HEK293 (cell line): Measurements from ENCODE around the gene ZKSCAN8.
A peak's percentile ranks its signal among the peaks of the same experiment; 100 is the strongest.

Source experiments
- CTCF ChIA-PET: fragments of 350-600 bp; formaldehyde crosslinking; extraction: SDS; loops from one replicate; lab custom pipeline; 2021; ENCODE audit warnings: antibody characterized with exemption; lab: Yijun Ruan, JAX
- POLR2A ChIA-PET: fragments of 300-600 bp; formaldehyde crosslinking; extraction: SDS; loops from one replicate; lab custom pipeline; 2020; ENCODE audit warnings: antibody characterized with exemption, inconsistent platforms; lab: Yijun Ruan, JAX
- H3K27ac ChIP-seq: fragments of 200-500 bp; sonication (Bioruptor generic); 2 replicates; pipeline ENCODE4 v1.5.1; 2014; ENCODE audit warnings: low read depth, low read length, control low read depth, inconsistent platforms; ENCODE audit errors: extremely low read depth
- H3K36me3 ChIP-seq, 2 experiments: fragments of 200-500 bp in 1 of 2; sonication (Bioruptor generic) in 1 of 2; 1 replicate in 1 of 2; 2 replicates in 1 of 2; pipeline ENCODE4 v1.5.1; 2014 to 2017; ENCODE audit warnings: inconsistent platforms in 2 of 2, low read length in 2 of 2; ENCODE audit not compliant: control insufficient read depth in 2 of 2, insufficient read depth in 1 of 2
- H3K4me1 ChIP-seq: fragments of 200-500 bp; sonication (Bioruptor generic); 2 replicates; pipeline ENCODE4 v1.5.1; 2014; ENCODE audit warnings: mild to moderate bottlenecking, low read length, inconsistent platforms; ENCODE audit not compliant: control insufficient read depth, insufficient read depth
- H3K4me3 ChIP-seq: 2 replicates; pipeline ENCODE4 v1.5.1; 2011; ENCODE audit warnings: low read depth, mild to moderate bottlenecking, control low read depth, low read length, moderate library complexity
- H3K9me3 ChIP-seq: fragments of 200-500 bp; sonication (Bioruptor generic); 2 replicates; pipeline ENCODE4 v1.5.1; 2014; ENCODE audit warnings: low read depth, low read length, inconsistent platforms; ENCODE audit not compliant: control insufficient read depth, insufficient read depth
- FEZF1 ChIP-seq: fragments of 450-650 bp; formaldehyde crosslinking; IDR thresholded peaks from 2 replicates; pipeline ENCODE4 v1.5.1; 2016; ENCODE audit warnings: missing biosample characterization, missing genetic modification characterization
- GLIS2 ChIP-seq: fragments of 450-650 bp; formaldehyde crosslinking; IDR thresholded peaks from 2 replicates; pipeline ENCODE4 v1.5.1; 2016; ENCODE audit warnings: missing biosample characterization, missing genetic modification characterization
- KLF8 ChIP-seq: fragments of 450-650 bp; formaldehyde crosslinking; IDR thresholded peaks from 2 replicates; pipeline ENCODE4 v1.5.1; 2016; ENCODE audit warnings: missing biosample characterization, missing genetic modification characterization
- MZF1 ChIP-seq: fragments of 450-650 bp; formaldehyde crosslinking; IDR thresholded peaks from 2 replicates; pipeline ENCODE4 v1.5.1; 2017; ENCODE audit warnings: missing biosample characterization, missing genetic modification characterization, borderline replicate concordance
- RBAK ChIP-seq: fragments of 450-650 bp; formaldehyde crosslinking; IDR thresholded peaks from 2 replicates; pipeline ENCODE4 v1.5.1; 2016; ENCODE audit warnings: missing biosample characterization, missing genetic modification characterization
- WT1 ChIP-seq: fragments of 450-650 bp; formaldehyde crosslinking; IDR thresholded peaks from 2 replicates; pipeline ENCODE4 v1.5.1; 2016; ENCODE audit warnings: missing biosample characterization, missing genetic modification characterization
- ZEB2 ChIP-seq: fragments of 450-650 bp; formaldehyde crosslinking; IDR thresholded peaks from 2 replicates; pipeline ENCODE4 v1.5.1; 2016; ENCODE audit warnings: missing biosample characterization, missing genetic modification characterization
- ZIC2 ChIP-seq: fragments of 450-650 bp; formaldehyde crosslinking; IDR thresholded peaks from 2 replicates; pipeline ENCODE4 v1.5.1; 2016; ENCODE audit warnings: missing biosample characterization, missing genetic modification characterization
- ZNF138 ChIP-seq: fragments of 450-650 bp; formaldehyde crosslinking; IDR thresholded peaks from 2 replicates; pipeline ENCODE4 v1.5.1; 2016; ENCODE audit warnings: missing biosample characterization, missing genetic modification characterization, borderline replicate concordance
- ZNF146 ChIP-seq: fragments of 450-650 bp; formaldehyde crosslinking; IDR thresholded peaks from 2 replicates; pipeline ENCODE4 v1.5.1; 2016; ENCODE audit warnings: missing biosample characterization, missing genetic modification characterization
- ZNF19 ChIP-seq: fragments of 450-650 bp; formaldehyde crosslinking; IDR thresholded peaks from 2 replicates; pipeline ENCODE4; 2016; ENCODE audit warnings: missing biosample characterization, missing genetic modification characterization, low read depth
- ZNF2 ChIP-seq: fragments of 450-650 bp; formaldehyde crosslinking; IDR thresholded peaks from 2 replicates; pipeline ENCODE4 v1.5.1; 2016; ENCODE audit warnings: missing biosample characterization, missing genetic modification characterization
- ZNF335 ChIP-seq: fragments of 450-650 bp; formaldehyde crosslinking; conservative IDR thresholded peaks from 2 replicates; pipeline ENCODE4 v1.5.1; 2016; ENCODE audit warnings: missing biosample characterization, missing genetic modification characterization
- ZNF629 ChIP-seq: fragments of 450-650 bp; formaldehyde crosslinking; IDR thresholded peaks from 2 replicates; pipeline ENCODE4 v1.5.1; 2017; ENCODE audit warnings: missing biosample characterization, missing genetic modification characterization
- ZNF76 ChIP-seq: fragments of 450-650 bp; formaldehyde crosslinking; IDR thresholded peaks from 2 replicates; pipeline ENCODE4; 2016; ENCODE audit warnings: low read depth, missing biosample characterization, missing genetic modification characterization, borderline replicate concordance
- ZNF776 ChIP-seq: fragments of 450-650 bp; formaldehyde crosslinking; IDR thresholded peaks from 2 replicates; pipeline ENCODE4 v1.5.0; 2017; ENCODE audit warnings: missing biosample characterization, missing genetic modification characterization, borderline replicate concordance
- ZNF792 ChIP-seq: fragments of 450-650 bp; formaldehyde crosslinking; IDR thresholded peaks from 2 replicates; pipeline ENCODE4 v1.5.1; 2016; ENCODE audit warnings: missing biosample characterization, missing genetic modification characterization
- ZNF843 ChIP-seq: fragments of 450-650 bp; formaldehyde crosslinking; IDR thresholded peaks from 2 replicates; pipeline ENCODE4 v1.5.1; 2016; ENCODE audit warnings: missing biosample characterization, missing genetic modification characterization
- ZSCAN30 ChIP-seq: fragments of 450-650 bp; IDR thresholded peaks from 2 replicates; pipeline ENCODE4 v1.5.1; 2018; ENCODE audit warnings: missing biosample characterization, mild to moderate bottlenecking, missing genetic modification characterization, moderate library complexity
- ZXDB ChIP-seq: fragments of 450-650 bp; formaldehyde crosslinking; IDR thresholded peaks from 2 replicates; pipeline ENCODE4 v1.5.1; 2016; ENCODE audit warnings: missing biosample characterization, missing genetic modification characterization
- TF ChIP-seq, protein P1 (sequence below): fragments of 450-650 bp; formaldehyde crosslinking; IDR thresholded peaks from 2 replicates; pipeline ENCODE4 v1.5.1; 2016; ENCODE audit warnings: missing biosample characterization, missing genetic modification characterization, low read depth
- TF ChIP-seq, protein P2 (sequence below): fragments of 450-650 bp; formaldehyde crosslinking; IDR thresholded peaks from 2 replicates; pipeline ENCODE4 v1.5.1; 2016; ENCODE audit warnings: missing biosample characterization, missing genetic modification characterization
- TF ChIP-seq, protein P3 (sequence below): fragments of 450-650 bp; formaldehyde crosslinking; IDR thresholded peaks from 2 replicates; pipeline ENCODE4 v1.5.1; 2016; ENCODE audit warnings: missing biosample characterization, missing genetic modification characterization
- TF ChIP-seq, protein P4 (sequence below): fragments of 450-650 bp; formaldehyde crosslinking; IDR thresholded peaks from 2 replicates; pipeline ENCODE4 v1.5.1; 2016; ENCODE audit warnings: missing biosample characterization, missing genetic modification characterization
- TF ChIP-seq, protein P5 (sequence below): fragments of 450-650 bp; formaldehyde crosslinking; IDR thresholded peaks from 2 replicates; pipeline ENCODE4 v1.5.1; 2016; ENCODE audit warnings: missing biosample characterization, missing genetic modification characterization
- TF ChIP-seq, protein P6 (sequence below): IDR thresholded peaks from 2 replicates; pipeline ENCODE4 v1.6.1; 2011; ENCODE audit warnings: mild to moderate bottlenecking, low read depth, low read length, borderline replicate concordance
- TF ChIP-seq, protein P7 (sequence below): fragments of 450-650 bp; formaldehyde crosslinking; IDR thresholded peaks from 2 replicates; pipeline ENCODE4 v1.5.1; 2016; ENCODE audit warnings: missing biosample characterization, missing genetic modification characterization

ZKSCAN8 gene

DNA sequence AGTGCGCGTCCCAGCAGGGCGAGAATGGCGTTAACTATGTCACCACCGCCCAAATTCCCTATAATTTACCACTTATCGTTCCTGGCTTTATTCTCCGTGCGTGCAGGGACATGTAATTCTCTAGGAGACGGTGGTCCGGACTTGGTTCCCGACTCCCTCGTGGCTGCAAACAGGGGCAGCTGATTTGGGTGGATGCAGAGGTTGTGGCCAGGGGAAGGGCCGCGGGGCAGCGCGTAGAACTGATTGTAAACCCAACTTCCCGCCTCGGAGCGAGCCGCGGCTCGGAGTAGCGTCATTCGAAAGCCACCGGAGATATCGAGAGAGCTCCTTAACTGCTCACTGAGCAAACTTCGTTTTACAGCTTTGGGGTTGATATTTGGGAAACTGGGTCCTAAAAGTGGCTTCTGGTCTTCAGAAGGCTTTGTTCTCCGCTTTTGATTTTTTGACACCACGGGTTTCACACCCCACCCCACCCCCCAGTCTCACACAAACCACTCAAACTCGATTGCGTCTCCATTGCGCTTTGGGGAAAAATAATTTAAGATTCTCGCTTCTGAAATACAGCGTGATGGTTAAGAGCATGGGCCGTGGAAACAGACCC lies 65.9 kb downstream of the ZKSCAN8 start (continued):
- TF ChIP-seq, protein P1, sequence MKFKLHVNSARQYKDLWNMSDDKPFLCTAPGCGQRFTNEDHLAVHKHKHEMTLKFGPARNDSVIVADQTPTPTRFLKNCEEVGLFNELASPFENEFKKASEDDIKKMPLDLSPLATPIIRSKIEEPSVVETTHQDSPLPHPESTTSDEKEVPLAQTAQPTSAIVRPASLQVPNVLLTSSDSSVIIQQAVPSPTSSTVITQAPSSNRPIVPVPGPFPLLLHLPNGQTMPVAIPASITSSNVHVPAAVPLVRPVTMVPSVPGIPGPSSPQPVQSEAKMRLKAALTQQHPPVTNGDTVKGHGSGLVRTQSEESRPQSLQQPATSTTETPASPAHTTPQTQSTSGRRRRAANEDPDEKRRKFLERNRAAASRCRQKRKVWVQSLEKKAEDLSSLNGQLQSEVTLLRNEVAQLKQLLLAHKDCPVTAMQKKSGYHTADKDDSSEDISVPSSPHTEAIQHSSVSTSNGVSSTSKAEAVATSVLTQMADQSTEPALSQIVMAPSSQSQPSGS, result peak; percentile 27
- TF ChIP-seq RBAK (tag by site-specific recombination) (no peak), KLF8 (tag by site-specific recombination) (peak; percentile 27; the same call in 1 of the 2 replicates), ZNF776 (no peak), MZF1 (tag by site-specific recombination) (no peak), WT1 (tag by site-specific recombination) (peak; percentile 18; the same call in 1 of the 2 replicates), ZNF629 (tag by site-specific recombination) (peak; percentile 71), ZXDB (tag by site-specific recombination) (0 out of 2 replicates have a peak, but pooled peaks have one; percentile 35), ZNF2 (tag by site-specific recombination) (peak; percentile 45), FEZF1 (tag by site-specific recombination) (no peak), ZNF76 (tag by site-specific recombination) (peak; percentile 30; the same call in 1 of the 2 replicates)
- TF ChIP-seq, protein P2, sequence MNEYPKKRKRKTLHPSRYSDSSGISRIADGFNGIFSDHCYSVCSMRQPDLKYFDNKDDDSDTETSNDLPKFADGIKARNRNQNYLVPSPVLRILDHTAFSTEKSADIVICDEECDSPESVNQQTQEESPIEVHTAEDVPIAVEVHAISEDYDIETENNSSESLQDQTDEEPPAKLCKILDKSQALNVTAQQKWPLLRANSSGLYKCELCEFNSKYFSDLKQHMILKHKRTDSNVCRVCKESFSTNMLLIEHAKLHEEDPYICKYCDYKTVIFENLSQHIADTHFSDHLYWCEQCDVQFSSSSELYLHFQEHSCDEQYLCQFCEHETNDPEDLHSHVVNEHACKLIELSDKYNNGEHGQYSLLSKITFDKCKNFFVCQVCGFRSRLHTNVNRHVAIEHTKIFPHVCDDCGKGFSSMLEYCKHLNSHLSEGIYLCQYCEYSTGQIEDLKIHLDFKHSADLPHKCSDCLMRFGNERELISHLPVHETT (tag by site-specific recombination), result peak; percentile 32; the same call in 1 of the 2 replicates
- TF ChIP-seq, protein P3, sequence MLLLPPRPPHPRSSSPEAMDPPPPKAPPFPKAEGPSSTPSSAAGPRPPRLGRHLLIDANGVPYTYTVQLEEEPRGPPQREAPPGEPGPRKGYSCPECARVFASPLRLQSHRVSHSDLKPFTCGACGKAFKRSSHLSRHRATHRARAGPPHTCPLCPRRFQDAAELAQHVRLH (tag by site-specific recombination), result no peak
- TF ChIP-seq, protein P4, sequence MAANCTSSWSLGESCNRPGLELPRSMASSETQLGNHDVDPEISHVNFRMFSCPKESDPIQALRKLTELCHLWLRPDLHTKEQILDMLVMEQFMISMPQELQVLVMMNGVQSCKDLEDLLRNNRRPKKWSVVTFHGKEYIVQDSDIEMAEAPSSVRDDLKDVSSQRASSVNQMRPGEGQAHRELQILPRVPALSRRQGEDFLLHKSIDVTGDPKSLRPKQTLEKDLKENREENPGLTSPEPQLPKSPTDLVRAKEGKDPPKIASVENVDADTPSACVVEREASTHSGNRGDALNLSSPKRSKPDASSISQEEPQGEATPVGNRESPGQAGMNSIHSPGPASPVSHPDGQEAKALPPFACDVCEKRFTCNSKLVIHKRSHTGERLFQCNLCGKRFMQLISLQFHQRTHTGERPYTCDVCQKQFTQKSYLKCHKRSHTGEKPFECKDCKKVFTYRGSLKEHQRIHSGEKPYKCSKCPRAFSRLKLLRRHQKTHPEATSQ (tag by site-specific recombination), result no peak
- TF ChIP-seq, protein P5, sequence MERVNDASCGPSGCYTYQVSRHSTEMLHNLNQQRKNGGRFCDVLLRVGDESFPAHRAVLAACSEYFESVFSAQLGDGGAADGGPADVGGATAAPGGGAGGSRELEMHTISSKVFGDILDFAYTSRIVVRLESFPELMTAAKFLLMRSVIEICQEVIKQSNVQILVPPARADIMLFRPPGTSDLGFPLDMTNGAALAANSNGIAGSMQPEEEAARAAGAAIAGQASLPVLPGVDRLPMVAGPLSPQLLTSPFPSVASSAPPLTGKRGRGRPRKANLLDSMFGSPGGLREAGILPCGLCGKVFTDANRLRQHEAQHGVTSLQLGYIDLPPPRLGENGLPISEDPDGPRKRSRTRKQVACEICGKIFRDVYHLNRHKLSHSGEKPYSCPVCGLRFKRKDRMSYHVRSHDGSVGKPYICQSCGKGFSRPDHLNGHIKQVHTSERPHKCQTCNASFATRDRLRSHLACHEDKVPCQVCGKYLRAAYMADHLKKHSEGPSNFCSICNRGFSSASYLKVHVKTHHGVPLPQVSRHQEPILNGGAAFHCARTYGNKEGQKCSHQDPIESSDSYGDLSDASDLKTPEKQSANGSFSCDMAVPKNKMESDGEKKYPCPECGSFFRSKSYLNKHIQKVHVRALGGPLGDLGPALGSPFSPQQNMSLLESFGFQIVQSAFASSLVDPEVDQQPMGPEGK (tag by site-specific recombination), result peak; percentile 31

DNA sequence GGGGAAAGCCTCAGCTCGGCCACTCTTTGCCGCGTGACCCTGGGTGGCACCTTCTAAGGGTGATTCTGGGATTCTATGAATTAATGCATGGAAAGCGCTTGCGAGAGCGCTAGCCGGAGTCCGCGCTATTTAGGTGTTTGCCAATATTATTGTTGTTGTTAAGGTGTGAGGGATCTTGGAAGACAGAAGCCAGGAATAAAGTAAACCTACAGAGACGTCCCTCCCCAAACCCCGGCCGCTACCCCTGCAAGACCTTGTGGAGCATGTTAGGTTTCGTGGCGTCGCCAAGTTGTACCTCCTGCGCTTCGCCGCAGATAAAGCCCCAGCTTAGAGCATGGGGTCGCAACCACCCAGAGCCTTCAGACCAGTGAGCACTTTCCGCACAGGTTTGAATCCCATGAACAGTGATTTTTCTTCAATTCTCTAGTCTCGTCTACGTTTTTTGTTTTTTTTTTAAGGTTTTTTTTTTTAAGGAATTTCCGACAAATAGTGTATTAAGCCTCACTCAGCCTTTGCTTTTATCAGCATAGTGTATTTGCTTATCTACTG lies 66.5 kb downstream of the ZKSCAN8 start:
- ChIA-PET POLR2A (interaction anchor here (0.5 to 1.6 kb wide), 5 partner anchors 10 to 144 kb away, joined by 3 to 10 read pairs (median 6); partner anchors contain the start of gene ZKSCAN8), CTCF (interaction anchor here (0.6 kb wide), 1 partner anchor 39 kb away, joined by 3 read pairs; no protein-coding TSS in a partner anchor)
- Histone ChIP-seq H3K4me1 (no peaks in the 10 kb centered on the region), H3K36me3 (no peaks in the 10 kb centered on the region), H3K9me3 (no peaks in the 10 kb centered on the region), H3K27ac (peak overlapping the region; percentile 22; the same call in 1 of the 2 replicates), H3K4me3 (peak overlapping the region; percentile 41)
- TF ChIP-seq ZNF843 (no peak), ZNF138 (tag by site-specific recombination) (no peak), ZXDB (tag by site-specific recombination) (0 out of 2 replicates have a peak, but pooled peaks have one; percentile 31), GLIS2 (tag by site-specific recombination) (0 out of 2 replicates have a peak, but pooled peaks have one; percentile 31), ZNF335 (tag by site-specific recombination) (peak; percentile 88), ZSCAN30 (tag by site-specific recombination) (no peak), ZNF146 (tag by site-specific recombination) (no peak), ZNF19 (tag by site-specific recombination) (no peak), ZEB2 (tag by site-specific recombination) (no peak), ZIC2 (tag by site-specific recombination) (no peak), ZNF792 (tag by site-specific recombination) (no peak)
- TF ChIP-seq, protein P6, sequence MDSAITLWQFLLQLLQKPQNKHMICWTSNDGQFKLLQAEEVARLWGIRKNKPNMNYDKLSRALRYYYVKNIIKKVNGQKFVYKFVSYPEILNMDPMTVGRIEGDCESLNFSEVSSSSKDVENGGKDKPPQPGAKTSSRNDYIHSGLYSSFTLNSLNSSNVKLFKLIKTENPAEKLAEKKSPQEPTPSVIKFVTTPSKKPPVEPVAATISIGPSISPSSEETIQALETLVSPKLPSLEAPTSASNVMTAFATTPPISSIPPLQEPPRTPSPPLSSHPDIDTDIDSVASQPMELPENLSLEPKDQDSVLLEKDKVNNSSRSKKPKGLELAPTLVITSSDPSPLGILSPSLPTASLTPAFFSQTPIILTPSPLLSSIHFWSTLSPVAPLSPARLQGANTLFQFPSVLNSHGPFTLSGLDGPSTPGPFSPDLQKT, result no peak
- TF ChIP-seq, protein P7, sequence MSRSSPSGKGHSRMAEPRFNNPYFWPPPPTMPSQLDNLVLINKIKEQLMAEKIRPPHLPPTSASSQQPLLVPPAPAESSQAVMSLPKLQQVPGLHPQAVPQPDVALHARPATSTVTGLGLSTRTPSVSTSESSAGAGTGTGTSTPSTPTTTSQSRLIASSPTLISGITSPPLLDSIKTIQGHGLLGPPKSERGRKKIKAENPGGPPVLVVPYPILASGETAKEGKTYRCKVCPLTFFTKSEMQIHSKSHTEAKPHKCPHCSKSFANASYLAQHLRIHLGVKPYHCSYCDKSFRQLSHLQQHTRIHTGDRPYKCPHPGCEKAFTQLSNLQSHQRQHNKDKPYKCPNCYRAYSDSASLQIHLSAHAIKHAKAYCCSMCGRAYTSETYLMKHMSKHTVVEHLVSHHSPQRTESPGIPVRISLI (tag by site-specific recombination), result peak; percentile 95
